OCI-LY7 (cell line): ENCODE data around the gene NYNRIN. TPM values are rescaled to one million over a fixed set of nuclear protein-coding genes. Genes with fewer than 3 reads are reported as not detected.
"Not testable (repeated sequence)": the region's sequence is repeated elsewhere in the genome, so short reads cannot be mapped to it uniquely, and the experiment has no call there.

Experiments used
- BruUV-seq: library from RNA; stranded (reverse); fragments of 400-500 nt; replicated peaks from 2 replicates; lab custom pipeline; 2021; lab: Mats Ljungman, UMichigan
- CTCF ChIA-PET: fragments of 300-600 bp; sonication (Branson Sonifier 250); formaldehyde crosslinking; loops from one replicate; lab custom pipeline; 2022; ENCODE audit warnings: antibody characterized with exemption; ENCODE audit not compliant: unreplicated experiment; lab: Charles Lee
- POLR2A ChIA-PET: fragments of 300-600 bp; sonication (Branson Sonifier 250); formaldehyde crosslinking; loops from one replicate; lab custom pipeline; 2022; ENCODE audit warnings: antibody characterized with exemption; lab: Charles Lee
- DNase-seq: peaks from one replicate; pipeline ENCODE4 v3.0.0-alpha.2; 2015; ENCODE audit warnings: low spot score
- H2AFZ ChIP-seq: fragments of 200-600 bp; sonication (generic), shearing (Covaris generic); 2 replicates; pipeline ENCODE4 v1.6.1; 2014; ENCODE audit warnings: mild to moderate bottlenecking, antibody characterized with exemption, low read length, moderate library complexity
- H3K27ac ChIP-seq: fragments of 200-600 bp; sonication (generic); 2 replicates; pipeline ENCODE4 v1.5.1; 2014; ENCODE audit warnings: mixed run types, low read depth, mild to moderate bottlenecking, moderate library complexity, low read length, inconsistent platforms; ENCODE audit not compliant: poor library complexity, severe bottlenecking
- H3K36me3 ChIP-seq: fragments of 200-600 bp; sonication (generic); 2 replicates; pipeline ENCODE4 v1.6.1; 2014; ENCODE audit warnings: mild to moderate bottlenecking, antibody characterized with exemption, low read length, moderate library complexity, mixed read lengths; ENCODE audit not compliant: insufficient read depth
- H3K4me1 ChIP-seq: fragments of 200-600 bp; sonication (generic); 2 replicates; pipeline ENCODE4 v1.5.1; 2014; ENCODE audit warnings: mild to moderate bottlenecking, low read length; ENCODE audit not compliant: insufficient read depth, poor library complexity, severe bottlenecking
- H3K4me2 ChIP-seq: fragments of 200-600 bp; sonication (generic); 2 replicates; pipeline ENCODE4 v1.6.1; 2014; ENCODE audit warnings: mild to moderate bottlenecking, low read length
- H3K4me3 ChIP-seq: fragments of 200-600 bp; sonication (generic); 2 replicates; pipeline ENCODE4 v1.5.1; 2014; ENCODE audit warnings: mild to moderate bottlenecking, low read depth, low read length; ENCODE audit not compliant: poor library complexity, severe bottlenecking
- H3K79me2 ChIP-seq: fragments of 200-600 bp; sonication (generic); 2 replicates; pipeline ENCODE4 v1.6.1; 2016; ENCODE audit warnings: low read depth, mild to moderate bottlenecking, low read length, moderate library complexity, mixed read lengths; ENCODE audit not compliant: insufficient read depth
- H3K9me2 ChIP-seq: fragments of 200-600 bp; sonication (generic); 2 replicates; pipeline ENCODE4 v1.6.1; 2016; ENCODE audit warnings: mild to moderate bottlenecking, low read length, mixed read lengths; ENCODE audit not compliant: insufficient read depth
- H3K9me3 ChIP-seq: fragments of 200-600 bp; sonication (generic); 2 replicates; pipeline ENCODE4 v1.6.1; 2014; ENCODE audit warnings: mild to moderate bottlenecking, mixed run types, low read length, mixed read lengths
- H4K20me1 ChIP-seq: fragments of 200-600 bp; sonication (generic); 2 replicates; pipeline ENCODE4 v1.6.1; 2014; ENCODE audit warnings: mild to moderate bottlenecking, antibody characterized with exemption, low read length, moderate library complexity, mixed read lengths; ENCODE audit not compliant: insufficient read depth
- CTCF ChIP-seq: fragments of 200-600 bp; sonication (generic); conservative IDR thresholded peaks from 2 replicates; pipeline ENCODE4 v1.5.1; 2014; ENCODE audit warnings: mild to moderate bottlenecking, antibody characterized with exemption, low read length, moderate library complexity, mixed read lengths
- EZH2phosphoT487 ChIP-seq: fragments of 200-600 bp; sonication (generic); IDR thresholded peaks from 2 replicates; pipeline ENCODE4 v1.6.1; 2018; ENCODE audit warnings: low read depth, borderline replicate concordance, mild to moderate bottlenecking, mixed run types, antibody characterized with exemption, low read length, moderate library complexity, mixed read lengths
- intact Hi-C: fragments of 100-400 bp; cut with micrococcal nuclease; formaldehyde crosslinking; loops from one replicate; pipeline ENCODE4 v1.10.0; 2022; ENCODE audit not compliant: unreplicated experiment
- total RNA-seq, 2 experiments: library from RNA; depleted of rRNA in 1 of 2; stranded (reverse); fragments of >200 nt in 1 of 2; shearing (Covaris generic) in 1 of 2; gene quantifications; 2 replicates each; pipeline ENCODE4 v1.2.3, GENCODE V29; 2014 to 2022

Gene NYNRIN
- total RNA-seq, 2 experiments from 2014 or later = 0.13 TPM; not detected in 1

- no peak overlapping the region for H3K4me3 ChIP-seq
- H3K36me3 ChIP-seq = no peaks in the 10 kb centered on the region
- no peak for DNase-seq
- H3K9me2 ChIP-seq = no peaks in the 10 kb centered on the region
- H3K9me3 ChIP-seq = no peaks in the 10 kb centered on the region
- peaks cover 2% of the 10 kb centered on the region for H3K4me1 ChIP-seq
- BruUV-seq = no TSS peak
- intact Hi-C loops = no loop called here
- TF ChIP-seq EZH2phosphoT487 (no peak), CTCF (no peak)
- ChIA-PET POLR2A (interaction anchor here (0.6 kb wide), 1 partner anchor 15 kb away, joined by 5 read pairs; no protein-coding TSS in a partner anchor), CTCF (no interaction called here)
- no peaks in the 10 kb centered on the region for H3K79me2 ChIP-seq
- H3K27ac ChIP-seq = no peak overlapping the region
- no peak overlapping the region for H2AFZ ChIP-seq
- no peak overlapping the region for H3K4me2 ChIP-seq
- no peaks in the 10 kb centered on the region for H4K20me1 ChIP-seq
These were observed 13.3 kb upstream of the NYNRIN start for GRCh38 chr14:24385524-24385923.

- BruUV-seq = no TSS peak
These were observed 11.8 kb upstream of the NYNRIN start for GRCh38 chr14:24387009-24387345.

GRCh38 chr14:24387579-24387978 is 11.2 kb upstream of the NYNRIN start:
- H4K20me1 ChIP-seq, CTCF ChIA-PET, H3K9me2 ChIP-seq, H3K79me2 ChIP-seq, H3K9me3 ChIP-seq, H3K4me2 ChIP-seq, H3K36me3 ChIP-seq, DNase-seq, H2AFZ ChIP-seq, POLR2A ChIA-PET, BruUV-seq, H3K4me3 ChIP-seq, intact Hi-C loops, H3K27ac ChIP-seq: not testable (repeated sequence)
- peaks cover 12% of the 10 kb centered on the region for H3K4me1 ChIP-seq

More at GRCh38 chr14:24387009-24387345, 11.8 kb upstream of the NYNRIN start:
- no peak for DNase-seq
- Histone ChIP-seq H4K20me1 (no peaks in the 10 kb centered on the region), H3K27ac (no peak overlapping the region), H2AFZ (no peak overlapping the region), H3K36me3 (no peaks in the 10 kb centered on the region), H3K79me2 (no peaks in the 10 kb centered on the region), H3K9me2 (no peaks in the 10 kb centered on the region), H3K4me3 (no peak overlapping the region), H3K9me3 (no peaks in the 10 kb centered on the region), H3K4me1 (peaks cover 12% of the 10 kb centered on the region), H3K4me2 (no peak overlapping the region)
- ChIA-PET POLR2A (interaction anchor here (0.7 to 1.2 kb wide), 3 partner anchors 16 to 40 kb away, joined by 3 read pairs; no protein-coding TSS in a partner anchor), CTCF (no interaction called here)
- intact Hi-C loops = no loop called here
- no peak for TF ChIP-seq CTCF
- no peak for TF ChIP-seq EZH2phosphoT487
